K562 (cell line): ENCODE results near the gene ADGRB2. TPM values are rescaled to one million over a fixed set of nuclear protein-coding genes. Genes with fewer than 3 reads are reported as not detected.

ENCODE experiments used
- ARNT ChIP-seq, 2 experiments: fragments of 450-650 bp; IDR thresholded peaks; 2 replicates each; pipeline ENCODE4 v1.6.1; 2016; ENCODE audit warnings: mild to moderate bottlenecking in 1 of 2
- CBFA2T2 ChIP-seq: fragments of 450-650 bp; conservative IDR thresholded peaks from 2 replicates; pipeline ENCODE4 v1.6.1; 2017; ENCODE audit warnings: mild to moderate bottlenecking
- CBFB ChIP-seq: sonication (generic); formaldehyde crosslinking; IDR thresholded peaks from 2 replicates; pipeline ENCODE4 v1.4.0; 2020; ENCODE audit warnings: mild to moderate bottlenecking, missing genetic modification reagents
- E2F6 ChIP-seq, 2 experiments: IDR thresholded peaks; 2 replicates each; pipeline ENCODE4 v1.6.1; 2011; ENCODE audit warnings: borderline replicate concordance in 1 of 2, control low read depth in 1 of 2, low read depth in 1 of 2, low read length in 1 of 2, mild to moderate bottlenecking in 1 of 2, mixed read lengths in 1 of 2, moderate library complexity in 1 of 2; ENCODE audit not compliant: insufficient read depth in 1 of 2, insufficient read length in 1 of 2, poor library complexity in 1 of 2, severe bottlenecking in 1 of 2; ENCODE audit errors: extremely low read depth in 1 of 2
- HDAC1 ChIP-seq, 2 experiments: fragments of 450-650 bp; IDR thresholded peaks; 2 replicates each; pipeline ENCODE4 v1.6.1; 2016 to 2017; ENCODE audit warnings: inconsistent platforms in 1 of 2, mild to moderate bottlenecking in 1 of 2, moderate library complexity in 1 of 2
- IFI16 ChIP-seq: fragments of 250-450 bp; sonication (Bioruptor Pico); IDR thresholded peaks from 2 replicates; pipeline ENCODE4 v2.1.2; 2022; ENCODE audit warnings: mild to moderate bottlenecking, inconsistent platforms
- KAT7 ChIP-seq: sonication (generic); formaldehyde crosslinking; IDR thresholded peaks from 2 replicates; pipeline ENCODE4 v1.8.0; 2022; ENCODE audit warnings: missing genetic modification reagents, mild to moderate bottlenecking, borderline replicate concordance
- KDM5B ChIP-seq: fragments of 200-600 bp; sonication (generic); IDR thresholded peaks from 2 replicates; pipeline ENCODE4 v1.6.1; 2012; ENCODE audit warnings: low read depth, mild to moderate bottlenecking, moderate library complexity, low read length, control low read depth, inconsistent platforms; ENCODE audit not compliant: insufficient replicate concordance
- MYNN ChIP-seq, 2 experiments: sonication (generic); formaldehyde crosslinking in 1 of 2; IDR thresholded peaks; 2 replicates each; pipeline versions ENCODE4 v1.5.0 to v1.6.1; 2016 to 2020; ENCODE audit warnings: antibody characterized with exemption in 1 of 2, missing genetic modification reagents in 1 of 2
- NFIC ChIP-seq: fragments of 450-650 bp; IDR thresholded peaks from 2 replicates; pipeline ENCODE4 v1.6.1; 2017; ENCODE audit warnings: mild to moderate bottlenecking, inconsistent platforms
- NKRF ChIP-seq: fragments of 450-650 bp; IDR thresholded peaks from 2 replicates; pipeline ENCODE4 v1.6.1; 2016; ENCODE audit warnings: borderline replicate concordance
- NRF1 ChIP-seq, 2 experiments: fragments of 450-650 bp; IDR thresholded peaks in 1 of 2; conservative IDR thresholded peaks in 1 of 2; 2 replicates each; pipeline ENCODE4 v1.6.1; 2014; ENCODE audit warnings: mild to moderate bottlenecking in 2 of 2
- PURB ChIP-seq: sonication (generic); formaldehyde crosslinking; IDR thresholded peaks from 2 replicates; pipeline ENCODE4 v1.9.0; 2021; ENCODE audit warnings: low read depth, mild to moderate bottlenecking, missing genetic modification reagents
- REST ChIP-seq, 2 experiments: fragments of 450-650 bp; formaldehyde crosslinking in 1 of 2; IDR thresholded peaks; 2 replicates each; pipeline versions ENCODE4 v1.4.0 to v1.6.1; 2014 to 2020; ENCODE audit warnings: mild to moderate bottlenecking in 2 of 2, borderline replicate concordance in 1 of 2, low read depth in 1 of 2
- ZBTB8A ChIP-seq: fragments of 450-650 bp; IDR thresholded peaks from 2 replicates; pipeline ENCODE4 v1.6.1; 2018; ENCODE audit warnings: mild to moderate bottlenecking, moderate library complexity; ENCODE audit not compliant: partially characterized antibody
- ZNF274 ChIP-seq: IDR thresholded peaks from 2 replicates; pipeline ENCODE4 v1.6.1; 2011; ENCODE audit warnings: low read depth, mild to moderate bottlenecking, low read length, moderate library complexity, borderline replicate concordance
- polyA plus RNA-seq, 8 experiments: library from polyadenylated mRNA; depleted of rRNA in 4 of 8; stranded (reverse) in 5 of 8; unstranded in 3 of 8; fragments of >200 nt; fragmentation: Nextera tagmentation in 2 of 8; fragmentation: Illumina TruSeq in 1 of 8; extraction: Ambion mirVana in 2 of 8; extraction: Trizol in 1 of 8; gene quantifications; 2 replicates each; pipeline versions ENCODE4 v1.2.1 to v1.2.3, GENCODE V29; 2011 to 2014; ENCODE audit warnings: inconsistent platforms in 1 of 8, missing spikeins in 1 of 8
- total RNA-seq, 7 experiments: library from RNA; depleted of rRNA in 6 of 7; stranded (reverse); fragments of >200 nt in 6 of 7; fragmentation: Illumina TruSeq in 2 of 7; extraction: Trizol in 2 of 7; gene quantifications; 2 replicates each; pipeline versions ENCODE4 v1.2.1 to v1.2.3, GENCODE V29; 2011 to 2021; ENCODE audit warnings: low replicate concordance in 1 of 7

ADGRB2 gene
- total and polyA plus RNA-seq, 9 of the 15 experiments (the other 6 are each of a cell fraction or from before 2014, with no cell fraction given), result 0.04 to 0.23 (median 0.20) TPM; not detected in 2

DNA sequence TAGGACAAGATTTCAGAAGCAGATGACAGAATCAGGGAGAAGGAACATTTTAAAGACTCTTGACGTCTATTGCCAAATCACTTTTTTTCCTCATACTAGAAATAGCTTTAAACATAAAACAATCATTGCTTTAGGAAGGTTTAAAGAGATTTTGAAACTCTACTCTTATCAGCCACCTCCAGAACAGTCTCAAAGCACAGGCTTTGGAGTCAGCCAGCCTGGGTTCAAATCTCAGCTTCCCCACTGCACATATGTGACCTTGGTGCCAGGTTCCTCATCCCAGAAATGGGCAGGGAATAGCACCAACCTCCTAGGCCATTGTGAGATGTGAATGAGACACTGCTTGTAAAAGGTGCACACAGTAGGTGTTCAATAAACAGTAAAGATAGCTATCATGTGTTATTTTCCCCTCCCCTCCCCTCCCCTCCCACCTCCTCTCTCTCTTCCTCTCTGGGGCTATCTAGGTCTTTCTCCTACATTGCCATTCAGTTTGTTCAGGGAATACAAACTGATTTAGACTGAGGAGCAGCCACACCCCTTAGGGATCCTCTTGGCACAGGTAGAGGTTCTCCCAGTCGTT lies 31.0 kb upstream of the ADGRB2 start (continued):
- TF ChIP-seq HDAC1 (IDR thresholded peaks at IDR 0.05) (peak in 1 of 2 experiments; percentile 73; a peak in 2 of 4 replicates), MYNN (IDR thresholded peaks at IDR 0.05) (no peak), MYNN (CRISPR knock-in tag; IDR thresholded peaks at IDR 0.05) (no peak), E2F6 (IDR thresholded peaks at IDR 0.05; ENCODE audit: borderline replicate concordance in 1 of 2, extremely low read depth in 1 of 2, insufficient read depth in 1 of 2, insufficient read length in 1 of 2, low read depth in 1 of 2, low read length in 1 of 2, poor library complexity in 1 of 2, severe bottlenecking in 1 of 2) (no peak), ARNT (IDR thresholded peaks at IDR 0.05) (no peak), IFI16 (no peak), ZBTB8A (no peak), CBFA2T2 (peak; percentile 42), CBFB (no peak), PURB (CRISPR knock-in tag) (no peak), NFIC (no peak), NRF1 (conservative IDR thresholded peaks at IDR 0.05 in 1 of 2, IDR thresholded peaks at IDR 0.05 in 1 of 2) (no peak), NKRF (no peak), ZNF274 (no peak), REST (IDR thresholded peaks at IDR 0.05; ENCODE audit: borderline replicate concordance) (no peak), REST (CRISPR knock-in tag; IDR thresholded peaks at IDR 0.05; ENCODE audit: low read depth) (no peak), KDM5B (no peak), KAT7 (CRISPR knock-in tag) (no peak)
